SK-N-MC (cell line): ENCODE measurements around the gene ABHD2.

Experiments
- DNase-seq: peaks from one replicate; pipeline ENCODE4 v3.0.0-alpha.2; 2011; ENCODE audit warnings: low read depth, low spot score
- H3K27ac ChIP-seq: fragments of 200-600 bp; sonication (generic); 2 replicates; pipeline ENCODE4 v1.5.1; 2016; ENCODE audit warnings: mixed run types
- H3K36me3 ChIP-seq: fragments of 200-600 bp; sonication (generic); 2 replicates; pipeline ENCODE4 v1.6.1; 2017; ENCODE audit warnings: antibody characterized with exemption, low read length, mixed read lengths; ENCODE audit not compliant: insufficient read depth
- H3K4me3 ChIP-seq: fragments of 200-600 bp; sonication (generic); 2 replicates; pipeline ENCODE4 v1.5.1; 2016
- H3K9ac ChIP-seq: fragments of 200-600 bp; sonication (generic); 2 replicates; pipeline ENCODE4 v1.8.0; 2017; ENCODE audit warnings: mixed run types, mixed read lengths; ENCODE audit not compliant: insufficient read length
- H3K9me3 ChIP-seq: fragments of 200-600 bp; sonication (generic); 2 replicates; pipeline ENCODE4 v1.6.1; 2017; ENCODE audit warnings: low read depth, mild to moderate bottlenecking, antibody characterized with exemption, low read length, moderate library complexity, mixed read lengths
- EZH2 ChIP-seq: fragments of 200-600 bp; sonication (generic); IDR thresholded peaks from one replicate; pipeline ENCODE4 v1.6.1; 2017; ENCODE audit warnings: antibody characterized with exemption
- FOXP2 ChIP-seq: optimal IDR thresholded peaks from 2 replicates; pipeline ENCODE3; 2011; ENCODE audit warnings: mild to moderate bottlenecking, moderate library complexity; ENCODE audit not compliant: insufficient read depth; ENCODE audit errors: extremely low read length, control extremely low read depth
- POLR2AphosphoS5 ChIP-seq: IDR thresholded peaks from 2 replicates; pipeline ENCODE4 v1.6.1; 2012; ENCODE audit warnings: mild to moderate bottlenecking, low read depth, low read length, borderline replicate concordance

The ABHD2 gene

GRCh38 chr15:89179966-89180875 lies 92.0 kb downstream of the ABHD2 start:
- Histone ChIP-seq H3K27ac (no peak overlapping the region), H3K36me3 (no peaks in the 10 kb centered on the region)

DNA sequence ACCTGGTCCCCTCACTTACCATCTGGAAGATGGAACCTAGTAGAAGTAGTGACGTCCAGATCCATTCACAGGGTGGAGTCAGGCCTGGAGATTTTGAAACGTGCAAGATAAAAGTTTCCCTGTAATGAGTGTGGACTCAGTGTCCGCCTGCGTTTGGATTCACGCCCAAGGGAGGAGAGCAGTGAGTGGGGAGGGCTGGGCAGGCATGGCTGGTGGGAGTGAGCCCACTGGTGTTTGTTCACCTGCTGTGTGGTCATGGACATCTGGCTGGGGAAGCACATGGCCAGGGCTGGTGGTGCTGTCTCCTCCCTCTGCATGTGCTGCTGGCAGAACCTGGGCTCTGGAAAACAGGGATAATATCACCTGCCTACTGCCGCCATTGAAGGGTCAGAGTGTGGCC lies 96.1 kb downstream of the ABHD2 start:
- H3K36me3 ChIP-seq, result no peaks in the 10 kb centered on the region
- DNase-seq, result no peak
- H3K27ac ChIP-seq, result no peak overlapping the region
- no peak for TF ChIP-seq POLR2AphosphoS5
- TF ChIP-seq FOXP2, result no peak
- no peak for TF ChIP-seq EZH2
- H3K9me3 ChIP-seq, result no peaks in the 10 kb centered on the region
- H3K4me3 ChIP-seq, result no peak overlapping the region
- H3K9ac ChIP-seq, result no peak overlapping the region

More at GRCh38 chr15:89179966-89180875, 92.0 kb downstream of the ABHD2 start:
- Histone ChIP-seq H3K4me3 (no peak overlapping the region), H3K9ac (no peak overlapping the region), H3K9me3 (no peaks in the 10 kb centered on the region)
- DNase-seq, result no peak
- TF ChIP-seq POLR2AphosphoS5, result no peak
- TF ChIP-seq FOXP2, result no peak
- no peak for TF ChIP-seq EZH2

DNA sequence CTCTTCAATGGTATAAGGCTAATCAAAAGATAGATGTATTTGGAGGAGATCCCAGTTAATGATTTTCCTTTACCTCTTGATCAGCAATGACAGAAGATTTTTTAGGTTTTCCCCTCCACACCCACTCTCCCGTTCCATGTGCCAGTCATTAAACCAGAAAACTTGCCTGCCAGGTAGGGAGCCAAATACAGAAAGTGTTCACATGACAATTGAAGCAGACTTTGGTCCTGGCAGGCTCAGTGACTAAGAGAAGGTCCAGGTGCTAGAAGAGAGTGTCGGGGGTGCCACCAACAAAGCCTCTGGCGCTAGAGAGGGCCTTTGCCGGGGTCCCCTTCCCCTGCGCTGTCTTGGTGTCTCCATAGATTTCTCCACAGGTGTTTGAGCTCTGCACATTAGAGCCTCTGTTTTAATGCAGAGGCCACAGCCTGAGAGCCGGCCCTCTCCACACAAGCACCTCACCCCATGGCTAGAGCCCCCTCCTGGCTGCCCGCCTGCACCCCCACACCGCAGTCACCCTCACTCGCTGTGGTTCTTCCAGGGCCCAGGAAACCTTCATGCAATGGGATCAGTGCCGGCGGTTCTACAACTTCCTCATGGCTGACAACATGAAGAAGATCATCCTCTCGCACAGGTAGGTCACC lies 96.8 kb downstream of the ABHD2 start:
- no peak overlapping the region for H3K4me3 ChIP-seq
- no peaks in the 10 kb centered on the region for H3K36me3 ChIP-seq
- DNase-seq, result no peak
- H3K27ac ChIP-seq, result no peak overlapping the region
- no peaks in the 10 kb centered on the region for H3K9me3 ChIP-seq
- TF ChIP-seq POLR2AphosphoS5, result no peak
- TF ChIP-seq FOXP2, result no peak
- TF ChIP-seq EZH2, result no peak
- no peak overlapping the region for H3K9ac ChIP-seq

GRCh38 chr15:89186803-89187202 lies 98.5 kb downstream of the ABHD2 start:
- Histone ChIP-seq H3K27ac (no peak overlapping the region), H3K36me3 (no peaks in the 10 kb centered on the region; the same call in 1 of the 2 replicates), H3K9me3 (no peaks in the 10 kb centered on the region), H3K4me3 (no peak overlapping the region), H3K9ac (no peak overlapping the region)
- TF ChIP-seq FOXP2 (no peak), EZH2 (no peak), POLR2AphosphoS5 (no peak)
- DNase-seq, result no peak

- DNase-seq, result no peak
- Histone ChIP-seq H3K9ac (no peak overlapping the region), H3K9me3 (no peaks in the 10 kb centered on the region), H3K36me3 (no peaks in the 10 kb centered on the region; the same call in 1 of the 2 replicates), H3K27ac (no peak overlapping the region), H3K4me3 (no peak overlapping the region)
- TF ChIP-seq POLR2AphosphoS5 (no peak), EZH2 (no peak), FOXP2 (no peak)
Measured at GRCh38 chr15:89187301-89187985, 99.2 kb downstream of the ABHD2 start.

DNA sequence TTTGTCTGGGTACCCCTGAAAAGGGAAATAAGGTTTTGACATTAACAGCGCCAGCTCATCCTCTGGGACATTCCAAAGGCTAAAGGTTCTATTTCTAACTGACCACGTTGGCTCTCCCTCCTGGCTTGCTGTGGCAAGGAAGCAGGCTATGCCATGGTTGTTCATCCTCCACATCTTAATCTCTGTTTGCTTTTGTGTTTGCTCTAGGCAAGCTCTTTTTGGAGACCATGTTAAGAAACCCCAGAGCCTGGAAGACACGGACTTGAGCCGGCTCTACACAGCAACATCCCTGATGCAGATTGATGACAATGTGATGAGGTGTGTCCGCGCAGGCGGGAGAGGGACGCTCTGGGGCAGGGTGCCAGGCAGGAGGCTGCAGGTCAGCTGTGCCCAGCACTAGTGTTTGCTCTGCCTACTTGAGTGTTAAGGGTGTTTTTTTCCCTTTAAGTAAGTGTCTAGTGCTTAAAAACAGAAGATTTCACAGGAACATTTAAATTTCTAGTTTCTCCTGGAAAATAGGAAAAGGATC lies 99.8 kb downstream of the ABHD2 start:
- H3K9ac ChIP-seq, result no peak overlapping the region
- H3K4me3 ChIP-seq, result no peak overlapping the region
- H3K36me3 ChIP-seq, result peaks cover 5% of the 10 kb centered on the region; the same call in 1 of the 2 replicates
- no peak for DNase-seq
- TF ChIP-seq FOXP2, result no peak
- TF ChIP-seq EZH2, result no peak
- no peak for TF ChIP-seq POLR2AphosphoS5
- H3K9me3 ChIP-seq, result no peaks in the 10 kb centered on the region
- H3K27ac ChIP-seq, result no peak overlapping the region

- DNase-seq, result no peak
- H3K4me3 ChIP-seq, result no peak overlapping the region
- H3K9me3 ChIP-seq, result no peaks in the 10 kb centered on the region
- no peak overlapping the region for H3K9ac ChIP-seq
- peaks cover 8% of the 10 kb centered on the region; the same call in 1 of the 2 replicates for H3K36me3 ChIP-seq
- TF ChIP-seq FOXP2 (no peak), EZH2 (no peak), POLR2AphosphoS5 (no peak)
- H3K27ac ChIP-seq, result no peak overlapping the region
Measured at GRCh38 chr15:89192136-89192535, 103.9 kb downstream of the ABHD2 start.

- H3K36me3 ChIP-seq, result peaks cover 8% of the 10 kb centered on the region; the same call in 1 of the 2 replicates
- no peak overlapping the region for H3K4me3 ChIP-seq
- H3K9ac ChIP-seq, result no peak overlapping the region
- TF ChIP-seq EZH2, result no peak
- no peak for TF ChIP-seq FOXP2
- TF ChIP-seq POLR2AphosphoS5, result no peak
- no peaks in the 10 kb centered on the region for H3K9me3 ChIP-seq
- H3K27ac ChIP-seq, result no peak overlapping the region
- no peak for DNase-seq
Measured at GRCh38 chr15:89192766-89193165, 104.5 kb downstream of the ABHD2 start.
